MCF 10A (cell line): ENCODE measurements around the gene ZNF43. TPM values are rescaled to one million over a fixed set of nuclear protein-coding genes. Genes with fewer than 3 reads are reported as not detected.
"Not testable (repeated sequence)": the region's sequence is repeated elsewhere in the genome, so short reads cannot be mapped to it uniquely, and the experiment has no call there.

Source experiments
- BruUV-seq: library from RNA; stranded (reverse); fragments of 400-500 nt; replicated peaks from 2 replicates; lab custom pipeline; 2021; lab: Mats Ljungman, UMichigan
- CTCF ChIA-PET: fragments of 300-600 bp; sonication (Branson Sonifier 250); formaldehyde crosslinking; extraction: SDS; loops from one replicate; lab custom pipeline; 2021; ENCODE audit warnings: antibody characterized with exemption, inconsistent platforms; lab: Yijun Ruan, JAX
- POLR2A ChIA-PET: fragments of 300-600, 350-650 bp; sonication (Branson Sonifier 250); formaldehyde crosslinking; extraction: SDS; loops from one replicate; lab custom pipeline; 2020; ENCODE audit warnings: antibody characterized with exemption, inconsistent platforms; lab: Yijun Ruan, JAX
- DNase-seq: peaks from one replicate; pipeline ENCODE4 v3.0.0-alpha.2; 2018; ENCODE audit not compliant: unreplicated experiment
- H3K27ac Mint-ChIP-seq: one replicate; pipeline ENCODE4 v1.8.0; 2022; ENCODE audit warnings: mild to moderate bottlenecking, low read depth, mixed read lengths; ENCODE audit not compliant: unreplicated experiment
- H3K27me3 Mint-ChIP-seq: one replicate; pipeline ENCODE4 v1.8.0; 2022; ENCODE audit warnings: mixed read lengths; ENCODE audit not compliant: insufficient read depth, unreplicated experiment
- H3K36me3 Mint-ChIP-seq: one replicate; pipeline ENCODE4 v1.8.0; 2022; ENCODE audit warnings: mild to moderate bottlenecking, moderate library complexity, mixed read lengths; ENCODE audit not compliant: insufficient read depth, unreplicated experiment
- H3K4me1 Mint-ChIP-seq: one replicate; pipeline ENCODE4 v1.8.0; 2022; ENCODE audit warnings: mixed read lengths; ENCODE audit not compliant: insufficient read depth, unreplicated experiment
- H3K4me3 Mint-ChIP-seq: one replicate; pipeline ENCODE4 v1.8.0; 2022; ENCODE audit warnings: mild to moderate bottlenecking, moderate library complexity, mixed read lengths; ENCODE audit not compliant: unreplicated experiment
- H3K9me3 Mint-ChIP-seq: one replicate; pipeline ENCODE4 v1.8.0; 2022; ENCODE audit warnings: mixed read lengths; ENCODE audit not compliant: unreplicated experiment
- intact Hi-C: fragments of 100-400 bp; cut with micrococcal nuclease; formaldehyde crosslinking; loops from 2 replicates; pipeline ENCODE4 v1.14.1; 2022
- total RNA-seq: library from RNA; stranded (reverse); gene quantifications from 2 replicates; pipeline ENCODE4 v1.2.3, GENCODE V29; 2022
- TF ChIP-seq, protein P1 (sequence below): fragments of 200-600 bp; IDR thresholded peaks from one replicate; pipeline ENCODE4 v1.8.0; 2022; ENCODE audit warnings: antibody characterized with exemption, mild to moderate bottlenecking; ENCODE audit not compliant: unreplicated experiment

The ZNF43 gene
- total RNA-seq, 1 experiment from 2014 or later = 0.09 TPM

DNA sequence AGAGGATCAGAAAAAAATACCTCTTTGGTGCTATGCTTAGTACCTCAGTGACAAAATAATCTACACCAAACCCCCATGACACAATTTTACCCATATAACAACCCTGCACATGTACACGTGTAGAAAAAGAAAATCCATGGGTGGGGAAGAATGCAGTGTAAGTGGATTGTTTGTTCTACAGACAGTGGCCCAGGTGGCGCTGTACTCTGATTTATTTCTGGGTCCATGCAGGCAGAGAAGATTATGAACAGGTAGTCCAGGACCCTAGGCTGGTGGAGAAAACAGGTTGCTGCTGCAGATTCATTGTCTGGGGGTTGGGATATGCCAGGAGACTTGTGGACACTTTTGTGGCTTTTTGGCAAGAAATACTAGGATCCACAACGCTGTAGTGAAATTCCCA is 77.7 kb downstream of the ZNF43 start:
- no peak overlapping the region for H3K4me3 Mint-ChIP-seq
- peaks cover 15% of the 10 kb centered on the region for H3K9me3 Mint-ChIP-seq
- peaks cover 48% of the 10 kb centered on the region for H3K36me3 Mint-ChIP-seq
- BruUV-seq = no TSS peak
- intact Hi-C loops = no loop called here
- no peaks in the 10 kb centered on the region for H3K27me3 Mint-ChIP-seq
- ChIA-PET CTCF (no interaction called here), POLR2A (no interaction called here)
- DNase-seq = no peak
- TF ChIP-seq, protein P1, sequence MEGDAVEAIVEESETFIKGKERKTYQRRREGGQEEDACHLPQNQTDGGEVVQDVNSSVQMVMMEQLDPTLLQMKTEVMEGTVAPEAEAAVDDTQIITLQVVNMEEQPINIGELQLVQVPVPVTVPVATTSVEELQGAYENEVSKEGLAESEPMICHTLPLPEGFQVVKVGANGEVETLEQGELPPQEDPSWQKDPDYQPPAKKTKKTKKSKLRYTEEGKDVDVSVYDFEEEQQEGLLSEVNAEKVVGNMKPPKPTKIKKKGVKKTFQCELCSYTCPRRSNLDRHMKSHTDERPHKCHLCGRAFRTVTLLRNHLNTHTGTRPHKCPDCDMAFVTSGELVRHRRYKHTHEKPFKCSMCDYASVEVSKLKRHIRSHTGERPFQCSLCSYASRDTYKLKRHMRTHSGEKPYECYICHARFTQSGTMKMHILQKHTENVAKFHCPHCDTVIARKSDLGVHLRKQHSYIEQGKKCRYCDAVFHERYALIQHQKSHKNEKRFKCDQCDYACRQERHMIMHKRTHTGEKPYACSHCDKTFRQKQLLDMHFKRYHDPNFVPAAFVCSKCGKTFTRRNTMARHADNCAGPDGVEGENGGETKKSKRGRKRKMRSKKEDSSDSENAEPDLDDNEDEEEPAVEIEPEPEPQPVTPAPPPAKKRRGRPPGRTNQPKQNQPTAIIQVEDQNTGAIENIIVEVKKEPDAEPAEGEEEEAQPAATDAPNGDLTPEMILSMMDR = no peak
- no peak overlapping the region for H3K27ac Mint-ChIP-seq
- no peaks in the 10 kb centered on the region for H3K4me1 Mint-ChIP-seq

DNA sequence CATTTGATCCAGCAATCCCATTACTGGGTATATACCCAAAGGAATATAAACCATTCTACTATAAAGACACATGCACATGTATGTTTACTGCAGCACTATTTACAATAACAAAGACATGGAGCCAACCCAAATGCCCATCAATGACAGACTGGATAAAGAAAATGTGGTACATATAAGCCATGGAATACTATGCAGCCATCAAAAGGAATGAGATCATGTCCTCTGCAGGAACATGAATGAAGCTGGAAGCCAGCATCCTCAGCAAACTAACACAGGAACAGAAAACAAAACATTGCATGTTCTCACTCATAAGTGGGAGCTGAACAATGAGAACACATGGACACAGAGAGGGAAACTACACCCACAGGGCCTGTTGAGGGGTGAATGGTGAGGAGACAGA is 80.4 kb downstream of the ZNF43 start:
- BruUV-seq, H3K27ac Mint-ChIP-seq, H3K4me3 Mint-ChIP-seq, POLR2A ChIA-PET, H3K4me1 Mint-ChIP-seq, H3K27me3 Mint-ChIP-seq, DNase-seq, intact Hi-C loops: not testable (repeated sequence)
- Mint-ChIP-seq H3K36me3 (peaks cover 42% of the 10 kb centered on the region), H3K9me3 (peaks cover 15% of the 10 kb centered on the region)
- CTCF ChIA-PET = interaction anchor here (0.6 kb wide), 1 partner anchor 30 kb away, joined by 3 read pairs; no protein-coding TSS in a partner anchor

Other genes starting within 250 kb of the ZNF43 start
- 9.3 and 9.9 TPM in 2 replicates for gene ZNF100, start 68.6 kb downstream of the ZNF43 start, total RNA-seq
- gene ZNF208, start 174.8 kb upstream of the ZNF43 start, total RNA-seq = not detected in 2 replicates
- not detected in 2 replicates for gene ZNF257, start 216.3 kb upstream of the ZNF43 start, total RNA-seq